Islet of Langerhans (tissue), 1 donor: ENCODE results near the gene ANGPT4.
"Not testable (repeated sequence)": the region's sequence is repeated elsewhere in the genome, so short reads cannot be mapped to it uniquely, and the experiment has no call there.

Source experiments
- FAIRE-seq: peaks from one replicate; lab custom pipeline; 2011; peaks lifted over from hg19 to GRCh38; lab: Jason Lieb, UNC

ANGPT4 gene

DNA sequence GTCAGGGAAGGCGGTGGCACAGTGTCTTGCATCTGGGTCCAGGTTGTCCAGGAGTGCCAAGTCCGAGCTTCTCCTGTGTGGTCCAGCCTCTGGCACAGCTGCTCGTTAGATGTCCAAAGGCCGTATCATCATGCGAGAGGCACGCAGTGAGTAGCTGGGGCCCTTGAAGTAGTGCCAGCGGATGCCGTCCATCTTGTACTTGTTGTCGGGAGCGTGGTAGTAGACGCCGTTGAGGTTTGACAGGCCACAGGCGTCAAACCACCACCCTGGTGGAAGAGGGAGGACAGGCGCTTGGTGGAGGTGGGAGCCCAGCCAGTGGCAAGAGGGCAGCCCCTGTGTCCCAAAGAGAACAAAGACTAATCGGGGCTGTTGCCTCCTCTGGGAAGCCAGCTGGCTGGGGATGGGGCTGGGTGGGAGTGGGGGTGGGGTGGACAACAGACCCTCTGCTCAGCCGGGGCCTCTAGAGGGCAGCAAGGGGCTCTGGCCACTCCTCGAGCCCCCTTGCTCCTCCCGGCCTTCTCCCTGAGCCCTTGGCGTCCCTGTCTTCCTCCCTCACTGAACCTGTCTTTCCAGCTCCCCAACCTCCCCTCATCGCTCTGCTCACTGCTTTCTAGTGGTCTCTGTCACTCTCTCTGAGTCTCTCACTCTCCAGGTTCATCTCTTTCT lies 43.1 kb downstream of the ANGPT4 start:
- no peak for FAIRE-seq

DNA sequence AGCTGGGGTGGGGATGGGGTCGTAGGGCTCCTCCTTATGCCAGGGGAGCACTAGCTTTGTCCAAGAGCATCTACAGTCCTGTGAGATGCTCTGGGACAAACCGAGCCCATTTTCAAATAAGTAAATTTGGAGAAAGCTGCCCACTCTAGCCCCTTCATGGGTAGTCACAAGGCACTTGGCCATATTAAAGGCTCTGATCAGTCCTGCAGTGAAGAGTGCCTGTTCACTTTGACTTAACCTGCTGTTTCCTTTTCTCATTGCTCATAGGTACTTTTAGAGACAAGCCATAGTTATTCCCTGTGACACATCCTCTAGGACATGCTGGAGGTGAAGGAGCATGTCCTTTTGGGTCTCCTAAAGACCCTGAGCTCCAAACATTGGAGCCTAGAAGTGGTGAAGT lies 44.2 kb downstream of the ANGPT4 start:
- no peak for FAIRE-seq

DNA sequence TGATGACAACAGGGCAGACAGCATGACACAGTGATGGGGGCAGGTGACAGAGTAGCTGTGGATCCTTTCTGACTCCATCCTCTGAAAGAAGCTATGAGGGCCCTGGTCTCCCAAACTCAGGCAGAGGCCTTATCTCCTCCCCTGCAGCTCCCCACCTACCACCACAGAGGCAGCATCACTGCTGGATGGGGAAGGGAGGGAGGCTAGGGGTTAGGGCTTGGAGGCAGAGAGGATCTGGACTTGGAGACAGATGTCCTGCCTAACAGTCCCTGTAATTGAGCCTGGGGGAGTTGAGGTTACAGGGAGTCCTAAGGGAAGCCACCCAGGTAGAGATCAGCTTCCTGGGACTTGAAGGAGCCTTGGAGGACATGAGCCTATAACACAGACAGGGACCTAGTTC lies 44.7 kb downstream of the ANGPT4 start:
- FAIRE-seq = no peak

DNA sequence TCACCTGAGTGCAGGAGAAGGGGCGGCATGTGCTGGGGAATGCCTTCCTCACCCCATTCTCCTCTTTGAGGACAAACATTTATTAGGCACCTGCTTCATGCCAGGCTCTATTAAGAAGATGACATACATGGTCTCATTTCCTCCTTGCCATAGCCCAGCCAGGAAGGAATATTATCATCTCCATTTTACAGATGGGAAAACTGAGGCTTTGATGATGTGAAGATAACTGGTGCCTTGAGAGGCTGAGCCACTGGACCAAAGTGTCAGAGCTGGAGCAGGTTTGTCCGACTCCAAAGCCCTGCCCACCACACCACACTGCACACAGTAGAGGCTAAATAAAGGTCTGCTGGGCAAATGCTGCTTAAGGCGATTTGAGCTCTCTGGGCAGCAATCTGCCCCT lies 45.4 kb downstream of the ANGPT4 start:
- no peak for FAIRE-seq

DNA sequence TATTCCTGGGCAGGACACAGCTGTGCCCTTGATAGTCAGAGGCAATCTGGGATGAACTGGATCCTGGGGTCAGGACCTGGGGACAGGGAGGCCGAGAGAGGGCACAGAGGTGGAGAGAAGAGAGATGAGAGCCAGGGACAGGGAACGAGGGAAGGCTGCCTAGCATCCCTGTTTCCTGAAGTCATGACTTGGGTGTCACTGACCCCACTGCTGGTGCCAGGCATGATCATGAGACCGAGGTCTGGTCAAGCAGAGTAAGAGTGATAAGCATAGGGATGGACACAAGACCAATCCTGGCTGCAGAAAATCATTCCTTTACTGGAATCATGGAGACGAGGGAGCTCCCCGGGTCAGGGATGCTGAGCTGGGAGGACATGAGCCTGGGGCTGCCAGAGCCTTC lies 46.5 kb downstream of the ANGPT4 start:
- FAIRE-seq = no peak

DNA sequence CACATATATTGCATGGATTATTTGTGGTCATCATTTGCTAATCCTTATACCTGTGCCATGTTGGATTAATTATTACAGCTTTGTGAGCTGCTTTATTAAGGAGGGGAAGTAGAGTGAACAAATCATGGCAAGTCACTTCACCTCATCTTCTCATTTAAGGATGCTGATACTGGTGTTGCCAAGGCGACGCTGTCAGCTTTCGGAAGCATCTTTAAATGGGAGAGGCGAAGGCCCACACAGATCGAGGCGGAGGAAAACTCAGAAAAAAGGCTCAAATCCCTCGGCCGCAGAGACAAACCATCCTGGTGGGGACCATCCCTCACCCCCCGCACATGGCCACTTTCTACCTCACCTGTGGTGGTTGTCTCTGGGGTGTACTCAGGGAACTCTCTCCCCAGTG lies 47.9 kb downstream of the ANGPT4 start:
- FAIRE-seq = no peak

DNA sequence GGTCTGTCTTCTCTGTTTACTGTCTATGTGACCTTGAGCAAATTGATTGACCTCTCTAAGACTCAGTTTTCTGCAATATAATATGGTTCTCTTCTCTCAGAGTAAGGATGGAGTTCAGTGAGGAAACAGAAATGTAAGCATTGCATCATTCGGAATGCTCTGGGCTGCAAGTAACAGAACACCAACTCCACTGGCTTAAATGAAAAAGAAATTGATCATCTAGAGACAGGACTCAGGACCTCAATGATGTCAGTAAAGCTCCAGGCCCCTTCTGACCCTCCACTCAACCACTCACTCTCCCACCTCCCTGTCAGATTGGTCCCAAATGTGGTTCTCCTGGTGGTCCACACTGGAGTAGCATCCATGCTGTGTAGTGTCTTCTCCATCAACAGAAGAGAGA lies 50.7 kb downstream of the ANGPT4 start:
- no peak for FAIRE-seq

DNA sequence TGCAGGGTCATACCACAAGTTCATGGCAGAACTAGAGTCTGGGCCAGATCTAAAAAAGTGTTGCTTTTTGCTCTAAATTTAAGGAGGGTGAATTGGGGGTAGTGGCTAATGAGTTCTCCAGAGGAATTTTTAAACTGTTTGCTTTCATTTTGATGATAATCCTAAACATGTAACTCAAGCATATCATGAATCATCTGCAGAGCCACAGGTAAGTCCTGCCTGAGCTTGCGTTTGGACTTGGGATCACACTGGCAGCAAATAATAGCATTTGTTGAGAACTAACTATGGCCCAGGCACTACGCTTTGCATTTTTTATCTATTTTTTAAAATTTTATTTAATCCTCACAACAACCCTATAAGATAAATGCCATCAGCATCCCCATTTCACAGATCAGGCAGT lies 55.2 kb downstream of the ANGPT4 start:
- no peak for FAIRE-seq

DNA sequence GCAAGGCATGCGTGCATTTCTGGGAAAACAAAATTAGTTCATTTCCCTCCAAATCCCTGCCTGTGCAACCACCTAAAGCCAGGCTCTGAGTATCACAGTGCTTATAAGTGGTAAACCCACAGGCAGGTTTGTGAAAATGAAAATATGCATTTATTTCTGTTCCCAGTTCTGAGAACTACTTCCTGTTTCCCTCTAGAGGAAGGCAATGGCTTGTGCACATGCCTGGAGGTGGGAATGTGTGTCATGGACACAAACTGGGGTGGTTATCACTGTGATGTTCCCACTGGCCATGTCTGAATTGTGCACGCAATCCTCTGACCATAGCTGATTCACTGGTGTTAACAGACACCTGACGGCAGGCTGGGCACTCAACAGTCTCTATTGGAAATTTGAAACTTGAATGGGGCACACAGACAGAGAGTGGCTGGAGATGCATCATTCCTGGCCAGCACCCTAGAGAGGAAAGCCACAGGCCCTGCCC lies 56.3 kb downstream of the ANGPT4 start:
- no peak for FAIRE-seq

DNA sequence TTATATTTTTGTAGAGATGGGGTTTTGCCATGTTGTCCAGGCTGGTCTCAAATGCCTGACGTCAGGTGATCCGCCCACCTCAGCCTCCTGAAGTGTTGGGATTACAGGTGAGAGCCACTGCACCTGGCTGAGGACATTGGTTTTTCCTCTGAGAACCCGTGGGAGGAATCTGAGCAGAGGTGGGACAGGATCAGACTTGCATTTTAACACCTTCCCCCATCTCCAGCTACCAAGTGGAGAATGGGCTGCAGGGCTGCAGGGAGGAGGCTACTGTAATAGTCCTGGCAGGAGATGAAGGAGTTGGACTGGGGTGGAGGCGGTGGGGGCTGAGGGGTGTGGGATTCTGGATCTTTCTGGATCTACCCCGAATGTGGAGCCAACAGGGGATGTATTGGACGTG lies 58.1 kb downstream of the ANGPT4 start:
- no peak for FAIRE-seq

DNA sequence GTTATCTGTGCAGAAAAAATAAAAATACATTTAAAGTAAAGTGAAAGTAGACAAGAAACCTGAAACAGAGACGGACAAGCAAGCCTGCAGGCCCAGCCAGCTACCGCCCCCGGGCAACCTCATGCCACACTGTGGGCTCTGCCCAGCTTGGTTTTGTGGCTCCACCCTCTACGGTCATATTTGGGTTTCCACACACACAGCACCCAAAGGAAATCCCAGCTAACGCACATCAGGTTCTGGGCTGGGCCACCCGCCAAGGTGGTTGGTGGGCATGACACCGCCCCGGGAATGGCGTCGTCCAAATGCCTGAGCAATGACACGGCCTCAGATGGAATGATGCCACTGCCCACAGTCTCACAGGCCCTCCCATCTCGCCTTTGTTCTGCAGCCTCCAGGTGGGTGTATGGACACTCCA lies 59.8 kb downstream of the ANGPT4 start:
- FAIRE-seq = no peak

DNA sequence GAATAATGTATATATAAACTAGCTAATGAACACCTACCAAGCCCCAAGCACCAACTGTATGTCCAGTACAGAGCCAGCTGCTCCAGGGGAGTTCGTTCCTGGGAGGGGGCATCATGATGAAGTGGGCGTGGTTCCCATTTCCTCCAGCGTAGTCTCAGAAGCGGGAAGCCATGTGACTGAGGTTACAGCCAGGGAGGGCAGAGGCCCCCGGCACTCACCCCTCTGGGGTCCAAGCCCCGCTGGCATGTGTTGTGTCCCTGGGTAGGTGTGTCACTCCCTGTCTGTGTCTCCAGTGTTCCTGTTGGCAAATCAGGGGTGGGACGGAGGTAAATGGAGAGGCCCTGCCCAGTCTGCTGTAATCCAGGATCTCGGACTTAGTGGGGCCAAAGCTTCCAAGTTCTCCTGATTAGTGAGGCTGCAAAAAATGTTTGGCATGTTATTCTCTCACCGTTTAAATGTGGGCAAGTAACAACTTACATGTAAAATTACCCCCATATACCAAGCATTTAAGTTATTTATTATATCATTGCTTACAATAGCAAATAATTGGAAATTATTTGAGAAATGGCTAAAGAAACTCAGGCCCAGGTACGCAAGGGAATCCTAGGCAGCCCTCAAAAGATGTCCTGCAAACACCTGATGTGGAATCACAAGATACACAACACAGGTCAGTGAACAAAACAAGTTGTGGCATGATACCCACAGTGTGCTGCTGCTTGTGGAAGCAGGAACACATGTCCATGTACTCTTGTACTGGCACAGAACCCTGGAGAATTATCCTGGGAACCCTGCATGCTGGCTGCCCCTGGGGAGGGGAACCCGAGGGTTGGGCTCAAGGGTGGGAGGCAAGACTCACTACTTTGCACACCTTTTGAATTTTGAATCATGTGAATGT lies 60.4 kb downstream of the ANGPT4 start:
- FAIRE-seq = no peak

DNA sequence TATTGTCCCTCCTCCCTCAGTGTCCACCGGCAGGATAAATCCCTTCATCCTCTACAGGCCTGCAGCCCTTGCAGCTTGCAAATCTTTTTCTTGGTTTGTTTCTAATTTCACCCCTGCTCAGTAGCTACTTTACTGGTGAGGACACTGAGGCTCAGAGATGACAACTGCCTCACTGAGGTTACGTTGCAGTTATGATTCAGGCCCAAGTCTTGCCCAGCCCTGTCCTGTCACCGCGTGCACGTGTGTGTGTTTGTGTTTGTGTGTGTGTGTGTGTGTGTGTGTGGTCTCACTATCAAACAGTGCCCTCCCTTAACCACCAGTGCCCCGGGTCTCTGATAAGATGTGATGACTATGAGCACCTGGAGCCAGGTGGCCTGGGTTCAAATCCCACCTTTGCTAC lies 61.5 kb downstream of the ANGPT4 start:
- FAIRE-seq = no peak

DNA sequence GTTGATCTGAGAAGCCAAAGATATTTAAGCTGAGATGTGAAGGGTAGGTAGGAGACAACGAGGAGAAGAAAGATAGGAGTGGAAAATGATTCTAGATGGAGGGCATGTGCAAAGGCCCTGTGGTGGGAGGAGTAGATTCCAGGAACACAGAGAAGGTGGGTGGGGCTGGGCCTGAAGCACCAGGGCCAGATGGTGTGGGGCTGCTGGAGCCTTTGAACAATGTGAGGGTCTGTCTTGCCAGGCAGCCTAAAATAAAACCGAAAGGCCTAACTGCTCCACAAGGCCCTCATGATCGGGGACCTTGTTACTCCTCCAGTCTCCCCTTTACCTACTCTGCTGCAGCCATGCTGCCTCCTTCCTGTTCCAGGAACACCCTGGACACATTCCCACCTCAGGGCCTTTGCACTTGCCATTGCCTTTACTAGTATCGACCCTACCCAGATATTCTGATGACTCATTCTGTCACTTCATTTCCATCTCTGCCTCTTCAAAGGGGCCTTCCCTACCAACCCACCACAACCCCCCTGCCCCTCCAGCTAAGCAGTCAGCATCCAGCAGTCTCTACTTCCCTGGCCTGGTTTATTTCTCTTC lies 62.6 kb downstream of the ANGPT4 start:
- no peak for FAIRE-seq

DNA sequence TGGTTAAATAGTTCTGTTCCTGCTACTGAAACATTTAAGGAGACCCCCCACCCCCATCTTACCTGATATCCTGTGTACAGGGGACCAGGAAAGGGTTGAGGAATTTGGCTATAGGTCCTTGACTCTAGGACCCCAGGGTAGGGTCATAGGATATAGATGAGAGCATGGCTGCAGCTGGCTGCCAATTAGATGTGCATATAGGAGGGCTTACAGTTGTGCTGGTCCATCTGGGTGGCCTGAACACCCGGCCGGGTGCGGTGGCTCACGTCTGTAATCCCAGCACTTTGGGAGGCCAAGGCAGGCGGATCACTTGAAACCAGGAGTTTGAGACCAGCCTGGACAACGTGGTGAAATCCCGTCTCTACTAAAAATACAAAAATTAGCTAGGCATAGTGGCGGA lies 67.4 kb downstream of the ANGPT4 start:
- FAIRE-seq = not testable (repeated sequence)

DNA sequence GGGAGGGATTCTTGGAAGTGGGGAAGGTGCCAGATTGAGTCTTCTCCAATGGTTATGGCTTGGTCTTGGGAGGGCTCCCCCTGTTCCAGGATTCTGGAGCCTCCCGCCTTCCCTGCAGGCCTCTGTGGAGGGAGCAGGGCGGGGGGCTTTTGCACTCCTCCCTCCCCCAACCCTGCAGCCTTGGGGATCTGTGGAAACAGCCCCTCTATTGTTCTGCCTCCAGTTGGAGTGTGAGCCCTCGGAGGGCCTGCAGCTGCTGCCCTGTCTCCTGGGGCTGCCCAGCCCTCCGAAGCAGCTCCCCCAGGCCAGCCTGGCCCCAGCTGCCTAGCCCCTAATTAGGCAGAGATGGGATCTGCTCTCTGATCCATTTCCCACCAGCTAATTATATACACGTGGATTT lies 67.9 kb downstream of the ANGPT4 start:
- no peak for FAIRE-seq

DNA sequence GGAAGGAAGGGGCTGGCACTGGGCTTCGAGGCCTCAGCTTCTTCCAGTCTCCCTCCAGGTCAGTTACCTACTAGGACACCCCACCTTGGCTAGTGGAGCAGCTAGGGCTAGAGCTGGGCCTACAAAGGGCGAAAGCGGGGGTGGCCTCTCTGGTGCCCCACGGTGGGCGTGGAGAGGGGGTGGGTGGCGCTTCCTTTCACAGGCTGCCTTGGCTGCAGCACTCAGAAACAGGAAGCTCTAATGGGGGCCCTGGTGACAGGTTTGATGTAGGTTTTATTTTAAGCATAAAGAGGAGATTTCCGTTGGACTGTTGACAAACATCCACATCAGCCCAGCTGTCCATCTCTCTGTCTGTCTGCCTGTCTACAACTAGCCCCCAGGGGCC lies 69.2 kb downstream of the ANGPT4 start:
- FAIRE-seq = no peak

DNA sequence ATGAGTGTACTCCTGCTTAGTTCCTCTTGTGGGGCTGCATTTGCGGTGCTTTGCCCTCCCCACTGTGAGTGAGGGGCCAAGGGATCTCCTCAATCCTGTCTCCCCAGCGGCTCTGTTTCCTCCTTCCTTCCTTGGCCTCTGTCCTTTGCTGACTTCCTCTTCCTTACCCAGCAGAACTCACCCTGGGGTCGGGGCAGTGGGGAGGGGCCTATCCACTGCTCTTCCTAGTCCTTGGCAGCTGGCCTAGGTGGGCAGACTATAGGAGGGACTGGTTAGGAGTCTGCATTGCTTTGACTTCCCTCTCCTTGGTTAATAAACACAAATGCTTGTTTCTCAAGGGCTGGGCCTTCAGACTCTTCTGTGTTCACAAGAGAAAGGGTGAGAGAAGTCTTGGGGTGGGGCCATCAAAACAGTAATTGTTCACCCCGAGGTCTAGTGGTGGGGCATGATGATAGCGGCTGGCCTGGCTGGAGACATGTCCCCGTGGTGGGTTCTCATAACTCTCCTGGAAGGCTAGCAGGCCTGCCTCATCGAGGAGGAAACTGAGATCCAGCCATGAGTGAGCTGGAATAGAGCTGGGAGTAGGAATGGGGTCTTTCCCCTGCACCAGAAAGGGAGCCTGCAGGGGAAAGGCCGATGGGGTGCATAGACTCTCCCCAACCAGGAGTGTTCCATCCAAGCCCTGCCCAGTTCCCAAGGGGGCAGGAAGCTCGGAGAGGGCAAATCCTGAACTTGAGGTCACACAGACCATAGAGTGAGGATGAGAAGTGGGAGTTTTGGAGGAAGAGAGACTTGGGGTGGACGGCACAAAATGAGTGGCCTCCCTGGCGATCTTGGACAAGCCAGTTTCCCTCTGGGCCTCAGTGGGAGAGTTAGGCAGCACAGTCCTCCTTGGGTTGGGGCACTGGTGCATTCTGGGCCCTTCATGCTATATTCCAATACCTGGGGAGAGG lies 69.9 kb downstream of the ANGPT4 start:
- FAIRE-seq = no peak

DNA sequence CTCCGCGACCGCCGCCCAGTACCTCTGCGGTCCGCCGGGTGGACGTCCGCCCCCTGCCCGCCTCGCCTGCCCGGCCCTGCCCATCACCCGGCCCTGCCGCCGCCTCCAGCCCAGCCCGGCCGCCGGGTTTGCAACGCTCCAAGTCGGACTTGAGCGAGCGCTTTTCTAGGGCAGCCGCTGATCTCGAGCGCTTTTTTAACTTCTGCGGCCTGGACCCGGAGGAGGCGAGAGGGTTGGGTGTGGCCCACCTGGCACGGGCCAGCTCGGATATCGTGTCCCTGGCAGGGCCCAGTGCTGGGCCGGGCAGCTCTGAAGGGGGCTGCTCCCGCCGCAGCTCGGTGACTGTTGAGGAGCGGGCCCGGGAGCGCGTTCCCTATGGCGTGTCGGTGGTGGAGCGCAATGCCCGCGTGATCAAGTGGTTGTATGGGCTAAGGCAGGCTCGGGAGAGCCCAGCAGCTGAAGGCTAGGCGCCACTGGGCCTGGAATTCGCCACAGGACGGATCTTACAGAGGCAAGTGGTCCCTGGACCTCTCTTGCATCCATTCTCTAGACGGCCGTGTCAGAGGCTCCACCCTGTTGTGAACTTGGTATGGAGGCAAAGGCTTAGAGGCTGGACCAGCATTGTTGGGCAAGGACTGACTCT lies 70.8 kb downstream of the ANGPT4 start:
- FAIRE-seq = no peak

DNA sequence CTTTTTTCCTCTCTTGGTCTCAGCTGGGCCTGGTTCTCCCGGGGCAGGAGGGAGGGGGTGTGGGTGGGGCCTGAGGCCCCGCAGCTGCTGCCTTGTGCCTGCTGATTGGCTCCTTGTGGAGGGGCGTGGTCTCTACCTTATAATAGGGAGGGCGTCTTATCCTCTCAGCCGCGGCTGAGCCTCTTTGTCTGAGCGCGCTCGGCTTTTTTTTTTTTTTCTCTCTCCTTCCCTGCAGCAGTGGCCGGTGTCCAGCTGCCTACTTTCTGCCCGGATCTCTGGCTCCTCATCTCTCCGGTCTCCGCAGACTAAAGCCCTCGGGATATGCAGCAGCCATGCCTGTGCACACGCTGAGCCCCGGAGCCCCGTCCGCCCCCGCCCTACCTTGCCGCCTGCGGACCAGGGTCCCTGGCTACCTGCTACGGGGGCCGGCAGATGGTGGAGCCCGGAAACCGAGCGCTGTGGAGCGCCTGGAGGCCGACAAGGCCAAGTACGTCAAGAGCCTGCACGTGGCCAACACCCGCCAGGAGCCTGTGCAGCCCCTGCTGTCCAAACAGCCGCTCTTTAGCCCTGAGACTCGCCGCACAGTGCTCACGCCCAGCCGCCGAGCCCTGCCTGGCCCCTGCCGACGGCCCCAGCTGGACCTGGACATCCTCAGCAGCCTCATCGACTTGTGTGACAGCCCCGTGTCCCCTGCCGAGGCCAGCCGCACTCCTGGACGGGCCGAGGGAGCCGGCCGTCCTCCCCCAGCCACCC lies 71.5 kb downstream of the ANGPT4 start:
- FAIRE-seq = peak; percentile 61

DNA sequence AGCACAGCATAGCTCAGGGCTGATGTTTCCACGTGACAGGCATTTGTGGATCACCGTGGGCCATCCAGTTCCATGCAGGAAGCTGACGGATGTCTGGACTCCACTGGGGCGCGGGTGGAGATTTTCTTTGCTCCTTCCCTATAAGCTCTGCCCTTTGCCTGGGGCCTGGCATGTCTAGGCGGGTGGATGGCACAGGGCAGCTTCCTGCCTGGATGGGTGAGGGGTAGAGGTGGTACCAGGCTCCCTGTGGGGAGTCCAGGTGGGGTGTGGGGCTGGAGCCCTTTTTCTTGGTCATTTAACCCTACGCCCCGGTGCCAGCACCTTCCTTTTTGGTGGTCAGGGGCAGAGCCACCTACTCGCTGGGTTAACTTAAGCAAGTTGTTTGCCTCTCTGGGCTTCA lies 72.2 kb downstream of the ANGPT4 start:
- no peak for FAIRE-seq
